ENCODE measurements around the gene DOCK4. TPM values are rescaled to one million over a fixed set of nuclear protein-coding genes. Genes with fewer than 3 reads are reported as not detected.

Gene DOCK4, protein sequence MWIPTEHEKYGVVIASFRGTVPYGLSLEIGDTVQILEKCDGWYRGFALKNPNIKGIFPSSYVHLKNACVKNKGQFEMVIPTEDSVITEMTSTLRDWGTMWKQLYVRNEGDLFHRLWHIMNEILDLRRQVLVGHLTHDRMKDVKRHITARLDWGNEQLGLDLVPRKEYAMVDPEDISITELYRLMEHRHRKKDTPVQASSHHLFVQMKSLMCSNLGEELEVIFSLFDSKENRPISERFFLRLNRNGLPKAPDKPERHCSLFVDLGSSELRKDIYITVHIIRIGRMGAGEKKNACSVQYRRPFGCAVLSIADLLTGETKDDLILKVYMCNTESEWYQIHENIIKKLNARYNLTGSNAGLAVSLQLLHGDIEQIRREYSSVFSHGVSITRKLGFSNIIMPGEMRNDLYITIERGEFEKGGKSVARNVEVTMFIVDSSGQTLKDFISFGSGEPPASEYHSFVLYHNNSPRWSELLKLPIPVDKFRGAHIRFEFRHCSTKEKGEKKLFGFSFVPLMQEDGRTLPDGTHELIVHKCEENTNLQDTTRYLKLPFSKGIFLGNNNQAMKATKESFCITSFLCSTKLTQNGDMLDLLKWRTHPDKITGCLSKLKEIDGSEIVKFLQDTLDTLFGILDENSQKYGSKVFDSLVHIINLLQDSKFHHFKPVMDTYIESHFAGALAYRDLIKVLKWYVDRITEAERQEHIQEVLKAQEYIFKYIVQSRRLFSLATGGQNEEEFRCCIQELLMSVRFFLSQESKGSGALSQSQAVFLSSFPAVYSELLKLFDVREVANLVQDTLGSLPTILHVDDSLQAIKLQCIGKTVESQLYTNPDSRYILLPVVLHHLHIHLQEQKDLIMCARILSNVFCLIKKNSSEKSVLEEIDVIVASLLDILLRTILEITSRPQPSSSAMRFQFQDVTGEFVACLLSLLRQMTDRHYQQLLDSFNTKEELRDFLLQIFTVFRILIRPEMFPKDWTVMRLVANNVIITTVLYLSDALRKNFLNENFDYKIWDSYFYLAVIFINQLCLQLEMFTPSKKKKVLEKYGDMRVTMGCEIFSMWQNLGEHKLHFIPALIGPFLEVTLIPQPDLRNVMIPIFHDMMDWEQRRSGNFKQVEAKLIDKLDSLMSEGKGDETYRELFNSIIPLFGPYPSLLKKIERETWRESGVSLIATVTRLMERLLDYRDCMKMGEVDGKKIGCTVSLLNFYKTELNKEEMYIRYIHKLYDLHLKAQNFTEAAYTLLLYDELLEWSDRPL (N-terminal part only)
- total RNA-seq: 6.3 and 11.2 TPM in 2 replicates

GRCh38 chr7:112206238-112206990 is at the start of gene DOCK4, which contains the start of gene ZNF277:
Gene DOCK4, minus strand, starts transcription at chr7:112206399. Its CDS starts 261 bp downstream, at chr7:112206138.
Gene ZNF277, plus strand, starts transcription at chr7:112206695. Its CDS starts 22 bp downstream, at chr7:112206717.

Other genes starting within 250 kb of the DOCK4 start
- gene ZNF277, start 296 bp upstream of the DOCK4 start, total RNA-seq: 19.3 and 21.3 TPM in 2 replicates
- 23.8 and 27.1 TPM in 2 replicates for gene IFRD1, start 244.1 kb upstream of the DOCK4 start, total RNA-seq